Karpas-422 (cell line): Measurements from ENCODE around the gene RDM1. TPM values are rescaled to one million over a fixed set of nuclear protein-coding genes. Genes with fewer than 3 reads are reported as not detected.

ENCODE experiments used
- DNase-seq: peaks from one replicate; pipeline ENCODE4 v3.0.0-alpha.2; 2015
- H2AFZ ChIP-seq: fragments of 200-600 bp; sonication (generic); 2 replicates; pipeline ENCODE4 v1.6.1; 2014; ENCODE audit warnings: antibody characterized with exemption, low read length, mixed read lengths
- H3K27ac ChIP-seq: fragments of 200-600 bp; sonication (generic); 2 replicates; pipeline ENCODE4 v1.5.1; 2014; ENCODE audit warnings: mild to moderate bottlenecking, low read length, moderate library complexity
- H3K27me3 ChIP-seq: fragments of 200-600 bp; sonication (generic); 2 replicates; pipeline ENCODE4 v1.6.1; 2014; ENCODE audit warnings: low read length, mixed read lengths
- H3K36me3 ChIP-seq: fragments of 200-600 bp; sonication (generic); 2 replicates; pipeline ENCODE4 v1.6.1; 2014; ENCODE audit warnings: low read length, mixed read lengths; ENCODE audit not compliant: insufficient read depth
- H3K4me1 ChIP-seq: fragments of 200-600 bp; sonication (generic); 2 replicates; pipeline ENCODE4 v1.6.1; 2014; ENCODE audit warnings: mild to moderate bottlenecking, low read length, mixed read lengths
- H3K4me2 ChIP-seq: fragments of 200-600 bp; sonication (generic); 2 replicates; pipeline ENCODE4 v1.6.1; 2014; ENCODE audit warnings: low read length, low read depth, mild to moderate bottlenecking; ENCODE audit not compliant: poor library complexity, severe bottlenecking
- H3K4me3 ChIP-seq: fragments of 200-600 bp; sonication (generic); 2 replicates; pipeline ENCODE4 v1.5.1; 2014; ENCODE audit warnings: mild to moderate bottlenecking, antibody characterized with exemption, low read length, mixed read lengths
- H3K79me2 ChIP-seq: fragments of 200-600 bp; sonication (generic); 2 replicates; pipeline ENCODE4 v1.6.1; 2014; ENCODE audit warnings: mild to moderate bottlenecking, low read length, mixed read lengths
- H3K9ac ChIP-seq: fragments of 200-600 bp; sonication (generic); 2 replicates; pipeline ENCODE4 v1.6.0; 2014; ENCODE audit warnings: low read length
- H3K9me2 ChIP-seq: fragments of 200-600 bp; sonication (generic), shearing (Covaris generic); replicated peaks from 2 replicates; pipeline ENCODE4 v1.6.0; 2014; ENCODE audit warnings: mild to moderate bottlenecking, low read length, moderate library complexity; ENCODE audit not compliant: insufficient read depth
- H3K9me3 ChIP-seq: fragments of 300-700, 200-600 bp; sonication (generic); 2 replicates; pipeline ENCODE4 v1.6.1; 2014; ENCODE audit warnings: low read length, mixed read lengths
- H4K20me1 ChIP-seq: fragments of 200-600 bp; sonication (generic); 2 replicates; pipeline ENCODE4 v1.6.1; 2014; ENCODE audit warnings: mild to moderate bottlenecking, antibody characterized with exemption, low read length, low read depth; ENCODE audit not compliant: insufficient read depth
- total RNA-seq: library from RNA; depleted of rRNA; stranded (reverse); fragments of >200 nt; shearing (Covaris generic); gene quantifications from 2 replicates; pipeline ENCODE4 v1.2.3, GENCODE V29; 2014; ENCODE audit warnings: low replicate concordance

Gene RDM1
- total RNA-seq, 1 experiment from 2014 or later, result 11.0 TPM

DNA sequence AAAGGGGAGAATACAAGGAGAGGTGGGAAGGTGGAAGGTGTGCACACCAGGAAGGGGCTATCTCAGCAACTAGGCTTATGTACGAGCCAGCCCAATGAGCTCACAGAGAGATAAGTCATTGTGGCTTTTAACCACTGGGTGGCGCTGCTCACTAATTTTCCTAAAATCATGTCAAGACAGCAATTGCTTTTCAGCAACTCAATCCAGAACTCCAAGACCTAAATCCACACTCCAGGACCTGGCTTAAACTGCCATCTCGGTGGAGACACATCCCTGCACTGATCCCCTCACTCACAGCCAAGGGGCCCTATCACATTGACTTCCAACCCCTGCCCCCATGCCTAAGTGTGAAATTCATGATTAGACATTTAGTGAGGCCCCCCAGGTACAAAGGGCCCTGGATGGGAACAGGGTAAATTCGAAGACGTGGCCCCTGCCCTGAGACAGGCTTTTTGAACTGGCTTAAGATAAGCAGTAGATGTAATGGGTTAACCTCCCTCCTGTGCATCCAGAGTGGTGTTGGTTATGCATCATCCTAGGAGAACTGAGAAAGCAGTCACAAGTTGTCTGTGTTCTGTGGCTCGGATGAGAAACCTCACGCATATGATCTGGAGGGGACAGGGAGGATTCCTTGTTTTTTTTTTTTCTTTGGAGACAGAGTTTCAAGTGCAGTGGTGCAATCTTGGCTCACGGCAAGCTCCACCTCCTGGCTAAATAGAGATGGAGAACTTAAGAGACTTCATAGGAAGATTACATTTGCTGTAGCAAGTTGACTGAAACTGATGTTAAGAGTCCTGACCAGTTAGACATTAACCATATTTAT, 39.2 kb upstream of the RDM1 start:
- no peak overlapping the region for H3K4me3 ChIP-seq
- H3K27me3 ChIP-seq, result no peaks in the 10 kb centered on the region
- H3K9me2 ChIP-seq, result no peaks in the 10 kb centered on the region
- peaks cover 4% of the 10 kb centered on the region; the same call in 1 of the 2 replicates for H4K20me1 ChIP-seq
- H3K79me2 ChIP-seq, result no peaks in the 10 kb centered on the region
- no peaks in the 10 kb centered on the region for H3K4me1 ChIP-seq
- no peaks in the 10 kb centered on the region for H3K36me3 ChIP-seq
- DNase-seq, result peak; percentile 90
- no peak overlapping the region for H3K27ac ChIP-seq
- H2AFZ ChIP-seq, result no peak overlapping the region
- H3K9me3 ChIP-seq, result no peaks in the 10 kb centered on the region
- no peak overlapping the region for H3K4me2 ChIP-seq
- no peak overlapping the region for H3K9ac ChIP-seq

DNA sequence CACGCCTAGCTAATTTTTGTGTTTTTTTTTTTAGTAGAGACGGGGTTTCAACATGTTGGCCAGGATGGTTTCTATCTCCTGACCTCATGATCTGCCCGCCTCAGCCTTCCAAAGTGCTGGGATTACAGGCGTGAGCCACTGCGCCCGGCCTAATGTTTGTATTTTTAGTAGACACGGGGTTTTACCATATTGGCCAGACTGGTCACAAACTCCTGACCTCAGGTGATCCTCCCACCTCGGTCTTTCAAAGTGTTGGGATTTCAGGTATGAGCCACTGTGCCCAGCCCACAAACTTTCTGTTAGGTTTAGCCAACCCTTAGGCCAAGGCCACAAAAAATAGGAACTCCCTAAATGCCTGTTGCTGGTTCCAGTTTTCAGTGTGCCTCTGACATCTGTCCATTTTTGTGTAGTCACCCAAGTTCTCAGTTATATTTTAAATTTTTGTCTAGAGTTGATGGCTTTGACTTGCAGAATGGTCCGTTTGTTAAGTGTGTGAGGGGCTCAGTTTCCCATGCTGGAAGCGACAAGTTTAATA, 38.0 kb upstream of the RDM1 start:
- DNase-seq, result no peak
- no peaks in the 10 kb centered on the region for H3K9me2 ChIP-seq
- H3K9ac ChIP-seq, result no peak overlapping the region
- H3K4me2 ChIP-seq, result no peak overlapping the region
- H3K4me1 ChIP-seq, result no peaks in the 10 kb centered on the region
- no peaks in the 10 kb centered on the region for H3K36me3 ChIP-seq
- H3K4me3 ChIP-seq, result no peak overlapping the region
- no peaks in the 10 kb centered on the region for H3K9me3 ChIP-seq
- H2AFZ ChIP-seq, result no peak overlapping the region
- H3K27ac ChIP-seq, result no peak overlapping the region
- no peaks in the 10 kb centered on the region for H3K79me2 ChIP-seq
- peaks cover 4% of the 10 kb centered on the region; the same call in 1 of the 2 replicates for H4K20me1 ChIP-seq
- H3K27me3 ChIP-seq, result no peaks in the 10 kb centered on the region

DNA sequence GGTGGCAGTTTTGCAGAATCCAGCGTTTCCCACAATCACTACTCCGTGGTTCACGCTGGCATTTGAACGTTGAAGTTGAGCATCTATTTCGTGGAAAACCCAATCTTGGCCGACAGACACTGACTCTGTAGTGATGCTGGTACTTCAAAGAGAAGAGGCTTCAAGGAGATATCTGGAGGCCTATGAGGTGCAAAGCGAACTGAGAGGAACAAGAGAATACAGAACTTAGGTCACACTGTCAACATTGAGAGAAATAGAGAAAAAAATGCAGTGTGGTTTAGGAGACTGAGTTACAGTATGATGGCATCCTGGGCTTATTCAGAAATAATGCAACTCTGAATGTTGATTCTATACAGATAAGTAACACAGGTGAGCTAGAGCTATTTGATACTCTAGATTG, 34.7 kb upstream of the RDM1 start:
- H3K79me2 ChIP-seq, result no peaks in the 10 kb centered on the region
- H3K4me2 ChIP-seq, result no peak overlapping the region
- H3K9me3 ChIP-seq, result no peaks in the 10 kb centered on the region
- no peak overlapping the region for H2AFZ ChIP-seq
- no peaks in the 10 kb centered on the region for H3K9me2 ChIP-seq
- no peak overlapping the region for H3K9ac ChIP-seq
- peaks cover 4% of the 10 kb centered on the region; the same call in 1 of the 2 replicates for H4K20me1 ChIP-seq
- no peaks in the 10 kb centered on the region for H3K36me3 ChIP-seq
- H3K27me3 ChIP-seq, result no peaks in the 10 kb centered on the region
- no peak overlapping the region for H3K4me3 ChIP-seq
- H3K27ac ChIP-seq, result no peak overlapping the region
- DNase-seq, result no peak
- no peaks in the 10 kb centered on the region; the same call in 1 of the 2 replicates for H3K4me1 ChIP-seq

DNA sequence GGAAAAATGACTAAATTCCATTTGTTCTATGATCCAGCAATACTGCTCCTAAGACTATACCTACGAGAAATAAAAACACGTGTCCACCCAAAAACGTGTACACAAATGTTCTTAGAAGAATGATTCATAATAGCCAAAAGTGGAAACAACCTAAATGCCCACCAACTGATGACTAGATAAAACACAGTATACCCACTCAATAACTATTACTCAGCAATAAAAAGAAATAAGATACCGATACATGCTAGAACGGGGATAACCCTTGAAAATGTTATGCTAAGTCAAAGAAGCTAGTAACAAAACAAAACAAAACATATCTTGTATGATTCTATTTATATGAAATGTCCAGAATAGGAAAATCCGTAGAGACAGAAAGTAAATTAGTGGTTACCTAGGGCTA, 33.1 kb upstream of the RDM1 start:
- Histone ChIP-seq H3K9me3 (no peaks in the 10 kb centered on the region), H3K27me3 (no peaks in the 10 kb centered on the region), H3K79me2 (no peaks in the 10 kb centered on the region), H3K4me3 (no peak overlapping the region), H3K4me1 (no peaks in the 10 kb centered on the region; the same call in 1 of the 2 replicates), H4K20me1 (no peaks in the 10 kb centered on the region), H3K9ac (no peak overlapping the region), H3K9me2 (no peaks in the 10 kb centered on the region), H3K36me3 (no peaks in the 10 kb centered on the region), H2AFZ (no peak overlapping the region), H3K4me2 (no peak overlapping the region), H3K27ac (no peak overlapping the region)
- DNase-seq, result no peak

DNA sequence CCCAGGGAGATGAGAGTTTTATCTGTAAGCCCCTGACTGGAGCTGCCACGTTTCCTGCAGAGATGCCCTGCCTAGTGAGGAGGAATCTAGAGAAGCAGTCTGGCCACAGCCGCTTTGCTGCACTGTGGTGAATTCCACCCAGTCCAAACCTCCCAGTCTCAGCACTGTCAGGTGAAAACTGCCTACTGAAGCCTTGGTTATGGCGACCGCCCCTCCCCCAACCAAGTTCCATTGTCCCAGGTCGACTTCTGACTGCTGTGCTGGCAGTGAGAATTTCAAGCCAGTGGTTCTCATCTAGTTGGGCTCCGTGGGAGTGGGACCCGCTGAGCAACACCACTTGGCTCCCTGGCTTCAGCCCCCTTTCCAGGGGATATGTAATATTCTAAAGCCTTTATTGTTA, 23.1 kb upstream of the RDM1 start:
- no peak overlapping the region for H3K27ac ChIP-seq
- H3K27me3 ChIP-seq, result no peaks in the 10 kb centered on the region
- DNase-seq, result no peak
- no peak overlapping the region for H3K4me3 ChIP-seq
- no peak overlapping the region for H2AFZ ChIP-seq
- H3K36me3 ChIP-seq, result no peaks in the 10 kb centered on the region
- no peaks in the 10 kb centered on the region for H3K9me3 ChIP-seq
- H3K9me2 ChIP-seq, result no peaks in the 10 kb centered on the region
- no peaks in the 10 kb centered on the region for H3K79me2 ChIP-seq
- H3K4me1 ChIP-seq, result peaks cover 7% of the 10 kb centered on the region
- H3K9ac ChIP-seq, result no peak overlapping the region
- no peaks in the 10 kb centered on the region for H4K20me1 ChIP-seq
- no peak overlapping the region for H3K4me2 ChIP-seq

DNA sequence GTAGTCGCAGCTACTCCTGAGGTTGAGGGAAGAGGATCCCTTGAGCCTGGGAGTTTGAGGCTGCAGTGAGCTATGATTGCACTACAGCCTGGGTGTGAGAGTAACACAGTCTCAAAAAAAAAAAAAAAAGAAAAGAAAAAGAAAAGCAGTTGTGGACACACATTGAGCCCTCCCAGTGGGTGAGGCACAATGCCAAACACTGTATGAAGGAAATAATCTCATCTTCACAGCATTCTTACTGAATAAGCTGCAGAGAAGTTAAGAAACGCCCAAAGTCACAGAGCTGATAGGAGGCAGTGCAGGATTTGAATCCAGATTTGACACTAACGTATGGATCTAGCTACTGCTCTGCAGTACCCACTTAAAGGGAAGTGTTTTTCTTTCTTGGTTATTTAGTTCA, 18.8 kb upstream of the RDM1 start:
- Histone ChIP-seq H3K4me3 (no peak overlapping the region), H3K9me3 (no peaks in the 10 kb centered on the region), H3K79me2 (no peaks in the 10 kb centered on the region), H3K9me2 (no peaks in the 10 kb centered on the region), H3K4me1 (no peaks in the 10 kb centered on the region), H3K36me3 (no peaks in the 10 kb centered on the region), H3K9ac (no peak overlapping the region), H3K27me3 (no peaks in the 10 kb centered on the region), H3K27ac (no peak overlapping the region), H2AFZ (no peak overlapping the region), H3K4me2 (no peak overlapping the region), H4K20me1 (no peaks in the 10 kb centered on the region)
- DNase-seq, result no peak

DNA sequence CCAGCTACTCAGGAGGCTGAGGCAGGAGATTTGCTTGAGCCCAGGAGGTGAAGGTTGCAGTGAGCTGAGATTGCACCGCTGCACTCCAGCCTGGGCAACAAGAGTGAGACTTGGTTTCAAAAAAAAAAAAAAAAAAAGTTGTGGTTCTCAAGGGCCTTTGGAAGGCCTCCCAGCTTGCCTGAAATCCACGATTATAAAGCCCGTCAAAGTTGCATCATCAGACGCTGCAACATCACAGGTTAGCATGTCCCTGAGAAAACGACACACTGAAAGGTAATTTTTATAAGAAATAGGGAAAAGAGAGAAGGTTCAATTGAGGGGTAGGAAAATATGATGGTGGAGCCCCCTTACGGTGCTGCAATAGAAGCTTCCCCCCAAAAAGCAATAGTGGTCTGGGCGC, 17.5 kb upstream of the RDM1 start:
- no peak for DNase-seq
- Histone ChIP-seq H3K9me2 (no peaks in the 10 kb centered on the region), H3K36me3 (no peaks in the 10 kb centered on the region), H3K4me2 (no peak overlapping the region), H4K20me1 (no peaks in the 10 kb centered on the region), H3K9ac (no peak overlapping the region), H3K79me2 (no peaks in the 10 kb centered on the region), H3K4me3 (no peak overlapping the region), H3K9me3 (no peaks in the 10 kb centered on the region), H3K4me1 (no peaks in the 10 kb centered on the region), H3K27me3 (no peaks in the 10 kb centered on the region), H2AFZ (no peak overlapping the region), H3K27ac (no peak overlapping the region)

DNA sequence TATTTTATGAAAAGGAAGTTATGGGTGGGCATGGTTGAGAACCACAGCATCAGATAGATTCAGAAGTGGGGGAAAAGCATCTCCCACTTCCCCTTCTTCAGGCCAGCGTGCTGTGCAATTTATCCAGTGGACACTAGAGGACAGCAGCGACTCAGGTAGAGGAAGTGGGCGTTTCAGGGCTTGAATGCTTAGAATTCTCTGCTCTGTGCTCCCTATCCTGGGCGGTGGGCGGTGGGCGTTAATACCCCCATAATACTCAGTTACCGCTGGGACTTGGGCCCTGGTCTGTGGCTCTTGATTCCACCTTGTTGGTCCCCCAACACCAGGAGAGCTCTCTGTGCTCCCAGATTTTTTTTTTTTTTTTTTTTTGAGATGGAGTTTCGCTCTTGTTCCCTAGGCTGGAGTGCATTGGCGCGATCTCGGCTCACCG, 16.6 kb upstream of the RDM1 start:
- Histone ChIP-seq H3K9ac (no peak overlapping the region), H3K9me2 (no peaks in the 10 kb centered on the region), H4K20me1 (no peaks in the 10 kb centered on the region), H3K27me3 (no peaks in the 10 kb centered on the region), H3K4me2 (no peak overlapping the region), H3K27ac (no peak overlapping the region), H3K36me3 (no peaks in the 10 kb centered on the region), H2AFZ (no peak overlapping the region), H3K4me1 (no peaks in the 10 kb centered on the region), H3K79me2 (no peaks in the 10 kb centered on the region), H3K4me3 (no peak overlapping the region), H3K9me3 (no peaks in the 10 kb centered on the region)
- peak; percentile 86 for DNase-seq
